GM19023 (cell line): ENCODE measurements around the gene OR2C3.
"Not testable (repeated sequence)": the region's sequence is repeated elsewhere in the genome, so short reads cannot be mapped to it uniquely, and the experiment has no call there.

ENCODE experiments used
- ATAC-seq: cut with Tn5 transposase; IDR thresholded peaks from one replicate; pipeline ENCODE4 v1.9.1; 2021; ENCODE audit warnings: mild to moderate bottlenecking, moderate library complexity; ENCODE audit not compliant: unreplicated experiment

Gene OR2C3

GRCh38 chr1:247536340-247536739, at the start of gene OR2C3:
Gene OR2C3, minus strand, starts transcription at chr1:247536440. Its CDS starts 3,929 bp downstream, at chr1:247532511.
- ATAC-seq, result no peak

GRCh38 chr1:247578946-247579460, 42.8 kb upstream of the OR2C3 start:
- ATAC-seq, result no peak

GRCh38 chr1:247576514-247576913, 40.3 kb upstream of the OR2C3 start:
- no peak for ATAC-seq

- ATAC-seq, result no peak
Observed at GRCh38 chr1:247574664-247575063, 38.4 kb upstream of the OR2C3 start.

GRCh38 chr1:247574236-247574635, 38.0 kb upstream of the OR2C3 start:
- ATAC-seq, result no peak

GRCh38 chr1:247562198-247562597, 26.0 kb upstream of the OR2C3 start:
- no peak for ATAC-seq

GRCh38 chr1:247561711-247562110, 25.5 kb upstream of the OR2C3 start:
- ATAC-seq, result no peak

GRCh38 chr1:247557926-247558674, 21.9 kb upstream of the OR2C3 start:
- ATAC-seq, result no peak

GRCh38 chr1:247552231-247552630, 16.0 kb upstream of the OR2C3 start:
- no peak for ATAC-seq

- no peak for ATAC-seq
Observed at GRCh38 chr1:247551721-247552120, 15.5 kb upstream of the OR2C3 start.

- no peak for ATAC-seq
Observed at GRCh38 chr1:247548769-247549182, 12.5 kb upstream of the OR2C3 start, which contains the start of gene GCSAML. Gene GCSAML, plus strand, starts transcription at chr1:247549134. Its CDS starts 58 bp downstream, at chr1:247549192.

- no peak for ATAC-seq
Observed at GRCh38 chr1:247548092-247548491, 11.9 kb upstream of the OR2C3 start.

- no peak for ATAC-seq
Observed at GRCh38 chr1:247542811-247543210, 6.6 kb upstream of the OR2C3 start.

GRCh38 chr1:247540581-247540980, 4.3 kb upstream of the OR2C3 start:
- no peak for ATAC-seq

GRCh38 chr1:247539215-247539614, 3.0 kb upstream of the OR2C3 start:
- ATAC-seq, result no peak

- no peak for ATAC-seq
Observed at GRCh38 chr1:247538561-247538960, 2.3 kb upstream of the OR2C3 start.

GRCh38 chr1:247535402-247535801, 838 bp downstream of the OR2C3 start:
- no peak for ATAC-seq

- no peak for ATAC-seq
Observed at GRCh38 chr1:247531937-247532336, 4.3 kb downstream of the OR2C3 start.

- no peak for ATAC-seq
Observed at GRCh38 chr1:247530785-247531184, 5.5 kb downstream of the OR2C3 start.

GRCh38 chr1:247529771-247530355, 6.4 kb downstream of the OR2C3 start:
- no peak for ATAC-seq

GRCh38 chr1:247528812-247529474, 7.3 kb downstream of the OR2C3 start:
- no peak for ATAC-seq

GRCh38 chr1:247521886-247522285, 14.4 kb downstream of the OR2C3 start:
- not testable (repeated sequence) for ATAC-seq
